Body of pancreas (tissue), 4 donors: ENCODE data around the gene AGAP6. TPM values are rescaled to one million over a fixed set of nuclear protein-coding genes. Genes with fewer than 3 reads are reported as not detected.
"Not testable (repeated sequence)": the region's sequence is repeated elsewhere in the genome, so short reads cannot be mapped to it uniquely, and the experiment has no call there.

Experiments used
- ATAC-seq: fragments of 150-250 bp; one replicate; pipeline ENCODE4 v1.9.1; 2016
- DNase-seq, 4 donors: peaks; one replicate each; pipeline ENCODE4 v3.0.0-alpha.2; 2019
- H3K27ac ChIP-seq, 4 donors: fragments of 200-600 bp; sonication (generic); 1 replicate in 3 of 4; 2 replicates in 1 of 4; pipeline versions ENCODE4 v1.5.1 to v1.6.1; 2016 to 2019; ENCODE audit warnings: mild to moderate bottlenecking in 1 of 4, mixed read lengths in 1 of 4, moderate library complexity in 1 of 4
- H3K27me3 ChIP-seq, 2 donors: fragments of 200-600 bp; sonication (generic); one replicate each; pipeline ENCODE4 v1.6.0; 2016; ENCODE audit warnings: mild to moderate bottlenecking in 1 of 2
- H3K36me3 ChIP-seq, 2 donors: fragments of 200-600 bp; sonication (generic); replicated peaks in 1 of 2; 2 replicates each; pipeline ENCODE4 v1.5.1; 2016; ENCODE audit warnings: low read depth in 2 of 2; ENCODE audit not compliant: insufficient read depth in 1 of 2
- H3K4me1 ChIP-seq: fragments of 200-600 bp; sonication (generic); one replicate; pipeline ENCODE4 v1.6.0; 2016
- H3K4me3 ChIP-seq, 2 donors: fragments of 200-600 bp; sonication (generic); 1 replicate in 1 of 2; 2 replicates in 1 of 2; pipeline ENCODE4 v1.5.1; 2016 to 2019
- H3K9me3 ChIP-seq, 3 donors: fragments of 200-600 bp; sonication (generic); 1 replicate in 2 of 3; 2 replicates in 1 of 3; pipeline ENCODE4 v1.5.1; 2016
- CTCF ChIP-seq, 7 experiments: fragments of 450-650 bp in 4 of 7; fragments of 200-600 bp in 3 of 7; sonication (generic) in 3 of 7; IDR thresholded peaks; one replicate each; pipeline ENCODE4 v1.5.1; 2016 to 2019; ENCODE audit warnings: antibody characterized with exemption in 7 of 7
- POLR2A ChIP-seq, 3 donors: fragments of 450-650 bp; IDR thresholded peaks; one replicate each; pipeline ENCODE4 v1.6.1; 2016; ENCODE audit warnings: antibody characterized with exemption in 3 of 3, mild to moderate bottlenecking in 2 of 3
- WGBS, 2 donors: methylation state at CpG; one replicate each; pipeline ENCODE4 v1.1.5; 2017; 5-methylcytosine and 5-hydroxymethylcytosine counted together
- intact Hi-C: fragments of 100-400 bp; cut with DNase I; formaldehyde crosslinking; loops from one replicate; pipeline ENCODE4 v1.15.1; 2023
- total RNA-seq, 2 donors: library from RNA; depleted of rRNA; stranded (reverse); fragments of >200 nt; gene quantifications; one replicate each; pipeline ENCODE4 v1.1.0, GENCODE V29; 2016

The AGAP6 gene
- total RNA-seq, 2 donors from 2014 or later: 16.9 to 47.5 TPM

- TF ChIP-seq POLR2A (IDR thresholded peaks at IDR 0.05) (no peak), CTCF (IDR thresholded peaks at IDR 0.05) (no peak)
- no peaks in the 10 kb centered on the region for H3K4me1 ChIP-seq
- no peak overlapping the region for H3K4me3 ChIP-seq
- no peaks in the 10 kb centered on the region for H3K36me3 ChIP-seq
- DNase-seq (no peak), ATAC-seq (no peak)
- intact Hi-C loops: no loop called here
- 54 to 73% methylated on average over 5 of the region's 5 CpGs for WGBS, 2 donors
- H3K27me3 ChIP-seq: no peaks in the 10 kb centered on the region
- no peaks in the 10 kb centered on the region for H3K9me3 ChIP-seq
- no peak overlapping the region for H3K27ac ChIP-seq
Measured at GRCh38 chr10:50044941-50045664, 56.9 kb downstream of the AGAP6 start.

GRCh38 chr10:50046457-50046856 lies 58.3 kb downstream of the AGAP6 start:
- H3K9me3 ChIP-seq, ATAC-seq, intact Hi-C loops, H3K4me3 ChIP-seq, H3K4me1 ChIP-seq, DNase-seq, H3K27me3 ChIP-seq, H3K36me3 ChIP-seq, H3K27ac ChIP-seq: not testable (repeated sequence)
- WGBS, 2 donors: 71 to 84% methylated on average over 9 of the region's 9 CpGs

GRCh38 chr10:50047594-50047993 lies 59.4 kb downstream of the AGAP6 start:
- H3K27me3 ChIP-seq, H3K9me3 ChIP-seq, DNase-seq, intact Hi-C loops, H3K27ac ChIP-seq, H3K4me1 ChIP-seq, ATAC-seq, H3K4me3 ChIP-seq, H3K36me3 ChIP-seq: not testable (repeated sequence)
- WGBS, 2 donors: 73 to 81% methylated on average over 3 to 5 of the region's 5 CpGs

GRCh38 chr10:50051995-50052660 lies 63.9 kb downstream of the AGAP6 start:
- H3K36me3 ChIP-seq: not testable (repeated sequence)

GRCh38 chr10:50052778-50053376 lies 64.7 kb downstream of the AGAP6 start:
- intact Hi-C loops, DNase-seq, H3K4me1 ChIP-seq, H3K27ac ChIP-seq, H3K36me3 ChIP-seq, H3K27me3 ChIP-seq, H3K4me3 ChIP-seq, ATAC-seq, H3K9me3 ChIP-seq: not testable (repeated sequence)
- WGBS, 2 donors: 40 to 58% methylated on average over 5 to 6 of the region's 6 CpGs

More at GRCh38 chr10:50051995-50052660, 63.9 kb downstream of the AGAP6 start:
- WGBS, 2 donors: 60 to 63% methylated on average over 3 of the region's 3 CpGs
- DNase-seq, H3K4me1 ChIP-seq, ATAC-seq, H3K4me3 ChIP-seq, H3K27me3 ChIP-seq, H3K9me3 ChIP-seq, H3K27ac ChIP-seq, intact Hi-C loops: not testable (repeated sequence)

- H3K4me3 ChIP-seq, ATAC-seq, DNase-seq, H3K4me1 ChIP-seq, H3K9me3 ChIP-seq, intact Hi-C loops, H3K27ac ChIP-seq, H3K36me3 ChIP-seq, H3K27me3 ChIP-seq: not testable (repeated sequence)
- WGBS, 2 donors: 67 to 71% methylated on average over 5 of the region's 5 CpGs
Measured at GRCh38 chr10:50055494-50056292, 67.5 kb downstream of the AGAP6 start.

GRCh38 chr10:50056654-50057053 lies 68.4 kb downstream of the AGAP6 start:
- intact Hi-C loops, H3K27ac ChIP-seq, H3K36me3 ChIP-seq, DNase-seq, H3K4me3 ChIP-seq, H3K9me3 ChIP-seq, ATAC-seq, H3K27me3 ChIP-seq, H3K4me1 ChIP-seq: not testable (repeated sequence)
- WGBS, 2 donors: 36 to 46% methylated on average over 8 of the region's 8 CpGs

GRCh38 chr10:50058727-50059126 lies 70.5 kb downstream of the AGAP6 start:
- 56 to 76% methylated on average over 1 of the region's 1 CpG for WGBS, 2 donors
- DNase-seq, H3K4me3 ChIP-seq, H3K27ac ChIP-seq, H3K27me3 ChIP-seq, H3K36me3 ChIP-seq, intact Hi-C loops, H3K4me1 ChIP-seq, H3K9me3 ChIP-seq, ATAC-seq: not testable (repeated sequence)

GRCh38 chr10:50059946-50060345 lies 71.7 kb downstream of the AGAP6 start:
- H3K27me3 ChIP-seq, DNase-seq, H3K4me3 ChIP-seq, ATAC-seq, H3K36me3 ChIP-seq, intact Hi-C loops, H3K9me3 ChIP-seq, H3K4me1 ChIP-seq, H3K27ac ChIP-seq: not testable (repeated sequence)
- 76 to 84% methylated on average over 8 to 10 of the region's 10 CpGs for WGBS, 2 donors
